ENCODE data around the gene NRROS.
"Not testable (repeated sequence)": the region's sequence is repeated elsewhere in the genome, so short reads cannot be mapped to it uniquely, and the experiment has no call there.

The NRROS gene

DNA sequence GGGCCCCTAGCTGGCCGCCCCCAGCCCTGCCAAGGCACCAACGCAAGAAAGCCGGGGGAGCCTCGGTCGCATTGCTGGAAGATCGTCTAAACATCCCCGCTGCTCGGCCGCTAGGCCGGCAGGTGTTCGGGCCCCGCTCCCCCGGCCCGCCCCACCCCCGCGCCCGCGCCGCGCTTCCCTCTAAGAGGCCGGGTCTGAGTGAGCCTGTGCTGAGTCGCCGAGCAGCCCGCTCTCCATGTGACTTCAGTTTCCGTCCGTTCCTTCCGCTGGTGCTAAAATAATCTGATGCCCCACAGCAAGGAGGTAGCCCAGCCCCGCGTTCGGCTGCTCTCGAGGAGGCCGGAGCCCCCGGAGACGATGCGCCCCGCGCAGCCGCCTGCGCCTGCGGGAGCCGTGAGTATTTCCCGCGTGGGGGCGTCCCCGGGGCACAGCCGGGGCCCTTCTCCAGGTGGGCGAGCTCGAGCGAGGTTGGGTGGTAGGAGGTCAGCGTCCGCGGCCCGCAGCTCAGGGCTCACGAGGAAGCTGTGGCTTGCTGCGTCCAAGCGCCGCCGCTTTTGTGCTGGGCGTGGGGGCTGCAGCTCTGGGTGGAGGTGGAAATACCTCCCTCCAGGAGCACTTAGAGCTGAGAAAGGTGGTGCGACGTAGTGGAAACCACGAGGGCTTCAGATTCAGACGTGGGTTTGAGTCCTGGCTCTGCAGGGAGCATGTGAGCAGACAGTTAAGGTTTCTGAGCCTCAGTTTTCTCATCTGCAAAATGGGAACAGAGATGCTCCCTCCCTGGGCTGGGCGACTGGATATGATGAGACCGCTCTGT is at the start of gene NRROS:
Gene NRROS (plus strand): TSS at position 212 of the 814 bp plus-strand sequence. CDS start 14,846 bp downstream, outside the sequence.
- Histone ChIP-seq H3K27me3 (ENCODE audit: low read depth, low read length) (no peaks in the 10 kb centered on the region), H3K4me1 (ENCODE audit: control insufficient read depth in 1 of 2, insufficient read depth in 2 of 2, low read length in 2 of 2) (peaks cover 0 to 18% of the 10 kb centered on the region in 2 donors), H3K9me3 (ENCODE audit: control insufficient read depth in 1 of 2, low read length in 2 of 2) (no peaks in the 10 kb centered on the region), H3K4me3 (ENCODE audit: low read depth in 1 of 2, low read length in 2 of 2) (peak within 1 kb of the TSS; percentile 60 to 76), H3K36me3 (ENCODE audit: control insufficient read depth in 1 of 2, insufficient read depth in 2 of 2, low read length in 2 of 2) (no peaks in the 10 kb centered on the region), H3K27ac (ENCODE audit: low read length) (peak within 1 kb of the TSS; percentile 67)

DNA sequence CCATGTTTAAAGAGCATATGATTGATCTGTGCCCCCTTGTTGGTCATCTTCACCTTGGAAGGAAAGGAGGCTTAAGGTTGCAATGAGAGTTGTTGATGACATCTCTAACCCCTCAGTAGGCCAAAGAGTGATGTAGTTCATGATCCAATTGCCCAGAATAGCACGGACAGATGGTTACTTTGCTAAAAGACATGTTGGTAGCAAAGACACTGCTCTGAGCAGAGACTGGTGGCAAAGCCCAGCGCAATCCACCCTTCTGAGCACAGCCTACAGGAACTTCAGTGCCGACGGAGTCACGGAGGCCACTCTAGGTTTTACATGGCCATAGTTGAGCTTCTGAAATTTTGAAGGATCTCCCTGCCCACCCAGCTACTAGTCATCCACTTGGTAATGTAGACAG is 49.2 kb upstream of the NRROS start:
- H3K9me3 ChIP-seq (ENCODE audit: control insufficient read depth in 1 of 2, low read length in 2 of 2), result no peaks in the 10 kb centered on the region
- no peaks in the 10 kb centered on the region for H3K4me1 ChIP-seq (ENCODE audit: control insufficient read depth in 1 of 2, insufficient read depth in 2 of 2, low read length in 2 of 2)
- no peaks in the 10 kb centered on the region for H3K27me3 ChIP-seq (ENCODE audit: low read depth, low read length)
- no peak overlapping the region for H3K27ac ChIP-seq (ENCODE audit: low read length)
- H3K4me3 ChIP-seq (ENCODE audit: low read depth in 1 of 2, low read length in 2 of 2), result no peak overlapping the region
- peaks cover 0 to 7% of the 10 kb centered on the region in 2 donors for H3K36me3 ChIP-seq (ENCODE audit: control insufficient read depth in 1 of 2, insufficient read depth in 2 of 2, low read length in 2 of 2)

DNA sequence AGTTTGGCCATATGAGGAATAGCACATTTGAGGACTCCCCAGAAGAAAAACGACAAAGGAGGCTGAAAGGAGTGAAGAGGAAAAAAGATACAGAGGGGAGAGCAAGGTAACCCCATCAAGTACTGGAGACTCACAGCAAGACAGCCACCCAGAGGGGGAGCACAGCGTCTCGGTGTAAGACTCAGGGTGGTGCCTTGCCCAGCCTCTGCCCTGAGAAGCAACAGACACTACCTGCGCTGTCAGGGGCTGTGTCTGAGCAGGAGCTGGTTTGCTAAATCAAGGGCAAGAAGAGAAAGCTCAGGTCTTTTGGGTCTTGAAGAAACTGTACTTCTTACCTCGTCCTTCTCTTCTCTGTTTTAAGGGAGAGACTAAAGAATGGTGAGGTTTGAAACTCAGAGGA is 43.1 kb upstream of the NRROS start:
- H3K27me3 ChIP-seq (ENCODE audit: low read depth, low read length), result no peaks in the 10 kb centered on the region
- no peaks in the 10 kb centered on the region for H3K36me3 ChIP-seq (ENCODE audit: control insufficient read depth in 1 of 2, insufficient read depth in 2 of 2, low read length in 2 of 2)
- H3K9me3 ChIP-seq (ENCODE audit: control insufficient read depth in 1 of 2, low read length in 2 of 2), result no peaks in the 10 kb centered on the region
- H3K4me3 ChIP-seq (ENCODE audit: low read depth in 1 of 2, low read length in 2 of 2), result no peak overlapping the region
- peaks cover 0 to 4% of the 10 kb centered on the region in 2 donors for H3K4me1 ChIP-seq (ENCODE audit: control insufficient read depth in 1 of 2, insufficient read depth in 2 of 2, low read length in 2 of 2)
- H3K27ac ChIP-seq (ENCODE audit: low read length), result no peak overlapping the region

DNA sequence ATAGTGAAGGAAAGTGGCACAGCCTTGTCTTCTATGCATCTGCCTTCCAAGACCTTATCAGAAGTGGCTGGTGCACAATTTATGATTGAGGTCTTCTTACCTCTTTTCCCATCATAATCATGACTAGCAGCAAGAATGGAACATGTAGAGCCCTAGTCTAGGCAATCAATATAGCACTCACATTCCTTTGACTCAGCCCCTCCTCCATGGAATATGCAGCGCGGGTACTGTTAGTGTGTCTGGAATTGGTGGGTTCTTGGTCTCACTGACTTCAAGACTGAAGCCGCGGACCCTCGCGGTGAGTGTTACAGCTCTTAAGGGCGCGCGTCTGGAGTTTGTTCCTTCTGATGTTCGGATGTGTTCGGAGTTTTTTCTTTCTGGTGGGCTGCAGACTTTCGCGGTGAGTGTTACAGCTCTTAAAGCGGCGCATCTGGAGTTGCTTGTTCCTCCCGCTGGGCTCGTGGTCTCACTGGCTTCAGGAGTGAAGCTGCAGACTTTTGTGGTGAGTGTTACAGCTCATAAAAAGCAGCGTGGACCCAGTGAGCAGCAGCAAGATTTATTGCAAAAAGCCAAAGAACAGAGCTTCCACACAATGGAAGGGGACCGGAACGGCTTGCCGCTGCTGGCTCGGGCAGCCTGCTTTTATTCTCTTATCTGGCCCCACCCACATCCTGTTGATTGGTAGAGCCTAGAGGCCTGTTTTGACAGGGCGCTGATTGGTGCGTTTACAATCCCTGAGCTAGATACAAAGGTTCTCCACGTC is 41.3 kb upstream of the NRROS start:
- not testable (repeated sequence) for H3K36me3 ChIP-seq (ENCODE audit: control insufficient read depth in 1 of 2, insufficient read depth in 2 of 2, low read length in 2 of 2); H3K4me1 ChIP-seq (ENCODE audit: control insufficient read depth in 1 of 2, insufficient read depth in 2 of 2, low read length in 2 of 2); H3K9me3 ChIP-seq (ENCODE audit: control insufficient read depth in 1 of 2, low read length in 2 of 2); H3K27me3 ChIP-seq (ENCODE audit: low read depth, low read length); H3K27ac ChIP-seq (ENCODE audit: low read length)
- peak overlapping the region in 1 of 2 donors; percentile 49 for H3K4me3 ChIP-seq (ENCODE audit: low read depth in 1 of 2, low read length in 2 of 2)

DNA sequence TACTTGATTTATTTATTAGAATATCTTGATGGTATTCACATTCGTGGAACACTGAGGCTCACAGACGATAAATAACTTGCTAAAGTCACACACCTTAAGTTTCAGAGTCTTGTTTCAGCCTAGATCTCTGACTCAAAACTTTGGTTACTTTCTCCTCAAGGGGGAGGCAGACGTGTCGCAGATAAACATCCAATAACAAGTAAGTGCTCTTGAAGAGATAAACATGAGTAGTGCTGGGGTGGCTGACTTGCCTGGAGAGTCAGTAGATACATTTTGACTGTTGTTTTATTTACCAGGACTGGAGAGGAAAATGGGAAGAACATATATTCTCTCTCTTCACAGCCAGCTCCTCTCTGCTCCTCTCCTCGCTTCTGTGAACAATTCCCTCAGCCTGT is 39.8 kb upstream of the NRROS start:
- no peak overlapping the region for H3K4me3 ChIP-seq (ENCODE audit: low read depth in 1 of 2, low read length in 2 of 2)
- H3K36me3 ChIP-seq (ENCODE audit: control insufficient read depth in 1 of 2, insufficient read depth in 2 of 2, low read length in 2 of 2), result no peaks in the 10 kb centered on the region
- H3K27ac ChIP-seq (ENCODE audit: low read length), result no peak overlapping the region
- no peaks in the 10 kb centered on the region for H3K9me3 ChIP-seq (ENCODE audit: control insufficient read depth in 1 of 2, low read length in 2 of 2)
- H3K27me3 ChIP-seq (ENCODE audit: low read depth, low read length), result no peaks in the 10 kb centered on the region
- peaks cover 0 to 4% of the 10 kb centered on the region in 2 donors for H3K4me1 ChIP-seq (ENCODE audit: control insufficient read depth in 1 of 2, insufficient read depth in 2 of 2, low read length in 2 of 2)

DNA sequence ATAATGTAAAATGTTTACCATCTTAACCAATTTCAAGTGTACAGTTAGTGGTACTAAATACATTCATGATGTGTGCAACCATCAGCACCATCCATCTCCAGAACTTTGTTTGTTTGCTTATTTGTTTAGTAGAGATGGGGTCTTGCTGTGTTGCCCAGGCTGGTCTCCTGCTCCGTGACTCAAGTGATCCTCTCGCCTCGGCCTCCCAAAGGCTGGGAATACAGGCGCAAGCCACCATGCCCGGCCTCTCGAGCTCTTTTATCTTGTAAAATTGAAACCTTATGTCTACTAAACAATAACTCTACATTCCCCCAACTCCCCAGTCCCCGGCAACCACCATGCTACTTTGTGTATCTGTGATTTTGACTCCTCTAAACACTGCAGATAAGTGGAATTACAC is 39.1 kb upstream of the NRROS start:
- no peaks in the 10 kb centered on the region for H3K9me3 ChIP-seq (ENCODE audit: control insufficient read depth in 1 of 2, low read length in 2 of 2)
- H3K27ac ChIP-seq (ENCODE audit: low read length), result no peak overlapping the region
- H3K4me1 ChIP-seq (ENCODE audit: control insufficient read depth in 1 of 2, insufficient read depth in 2 of 2, low read length in 2 of 2), result peaks cover 0 to 4% of the 10 kb centered on the region in 2 donors
- H3K27me3 ChIP-seq (ENCODE audit: low read depth, low read length), result no peaks in the 10 kb centered on the region
- H3K36me3 ChIP-seq (ENCODE audit: control insufficient read depth in 1 of 2, insufficient read depth in 2 of 2, low read length in 2 of 2), result no peaks in the 10 kb centered on the region
- H3K4me3 ChIP-seq (ENCODE audit: low read depth in 1 of 2, low read length in 2 of 2), result no peak overlapping the region

DNA sequence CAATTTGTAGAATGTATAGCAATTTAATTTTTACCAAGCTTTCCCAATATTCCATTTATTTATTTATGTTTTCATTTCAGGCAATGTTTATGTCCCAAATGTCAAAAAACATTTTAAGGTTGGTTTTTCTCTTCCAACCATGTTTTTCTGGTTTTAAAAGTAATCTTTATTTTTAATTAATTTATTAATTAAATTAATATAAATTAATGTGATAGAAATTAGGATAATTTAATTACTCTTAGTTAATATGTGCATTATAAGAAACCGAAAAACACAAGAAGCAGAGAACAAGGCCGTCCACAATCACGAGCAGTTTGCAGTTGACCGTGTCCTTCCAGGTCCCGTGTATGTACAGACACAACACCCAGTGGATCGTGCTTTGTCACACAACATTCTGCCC is 36.8 kb upstream of the NRROS start:
- Histone ChIP-seq H3K4me3 (ENCODE audit: low read depth in 1 of 2, low read length in 2 of 2) (no peak overlapping the region), H3K27ac (ENCODE audit: low read length) (no peak overlapping the region), H3K27me3 (ENCODE audit: low read depth, low read length) (no peaks in the 10 kb centered on the region), H3K4me1 (ENCODE audit: control insufficient read depth in 1 of 2, insufficient read depth in 2 of 2, low read length in 2 of 2) (peaks cover 0 to 4% of the 10 kb centered on the region in 2 donors), H3K9me3 (ENCODE audit: control insufficient read depth in 1 of 2, low read length in 2 of 2) (no peaks in the 10 kb centered on the region), H3K36me3 (ENCODE audit: control insufficient read depth in 1 of 2, insufficient read depth in 2 of 2, low read length in 2 of 2) (no peaks in the 10 kb centered on the region)

DNA sequence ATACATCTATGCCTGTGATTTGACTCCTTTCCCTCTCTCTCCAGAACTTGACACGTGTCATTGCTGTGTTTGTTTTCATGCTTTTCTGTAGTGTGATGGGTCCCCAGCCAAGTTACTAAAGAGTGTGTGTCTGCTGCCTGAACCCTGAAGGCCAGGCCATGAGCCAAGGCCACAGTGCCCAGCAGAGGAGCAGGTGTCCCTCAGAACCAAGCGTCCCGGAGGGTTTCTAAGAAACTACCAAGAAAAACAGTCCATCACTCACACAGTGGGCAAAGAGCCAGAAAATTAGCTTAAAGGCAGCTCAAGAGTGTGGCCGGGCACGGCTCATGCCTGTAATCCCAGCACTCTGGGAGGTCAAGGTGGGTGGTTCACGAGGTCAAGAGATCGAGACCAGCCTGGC is 35.8 kb upstream of the NRROS start:
- Histone ChIP-seq H3K27me3 (ENCODE audit: low read depth, low read length) (no peaks in the 10 kb centered on the region), H3K4me1 (ENCODE audit: control insufficient read depth in 1 of 2, insufficient read depth in 2 of 2, low read length in 2 of 2) (no peaks in the 10 kb centered on the region), H3K9me3 (ENCODE audit: control insufficient read depth in 1 of 2, low read length in 2 of 2) (no peaks in the 10 kb centered on the region), H3K27ac (ENCODE audit: low read length) (no peak overlapping the region), H3K4me3 (ENCODE audit: low read depth in 1 of 2, low read length in 2 of 2) (no peak overlapping the region), H3K36me3 (ENCODE audit: control insufficient read depth in 1 of 2, insufficient read depth in 2 of 2, low read length in 2 of 2) (no peaks in the 10 kb centered on the region)

DNA sequence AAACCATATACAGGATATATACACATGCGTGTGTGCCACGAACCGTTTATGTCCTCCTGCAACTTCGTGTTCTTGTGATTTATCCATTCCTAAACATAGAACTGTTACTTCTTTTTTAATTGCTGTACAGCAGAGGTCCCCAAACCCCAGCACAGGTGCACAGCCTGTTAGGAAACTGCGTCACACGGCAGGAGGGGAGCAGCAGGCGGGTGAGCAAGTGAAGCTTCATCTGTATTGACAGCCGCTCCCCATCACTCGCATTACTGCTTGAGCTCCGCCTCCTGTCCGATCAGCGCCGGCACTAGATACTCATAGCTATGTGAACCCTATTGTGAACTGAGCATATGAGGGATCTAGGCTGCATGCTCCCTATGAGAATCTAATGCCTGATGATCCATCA is 34.9 kb upstream of the NRROS start:
- H3K36me3 ChIP-seq (ENCODE audit: control insufficient read depth in 1 of 2, insufficient read depth in 2 of 2, low read length in 2 of 2), result no peaks in the 10 kb centered on the region
- H3K27ac ChIP-seq (ENCODE audit: low read length), result no peak overlapping the region
- no peaks in the 10 kb centered on the region for H3K9me3 ChIP-seq (ENCODE audit: control insufficient read depth in 1 of 2, low read length in 2 of 2)
- H3K4me3 ChIP-seq (ENCODE audit: low read depth in 1 of 2, low read length in 2 of 2), result no peak overlapping the region
- H3K4me1 ChIP-seq (ENCODE audit: control insufficient read depth in 1 of 2, insufficient read depth in 2 of 2, low read length in 2 of 2), result peaks cover 2 to 3% of the 10 kb centered on the region in 2 donors
- H3K27me3 ChIP-seq (ENCODE audit: low read depth, low read length), result no peaks in the 10 kb centered on the region

DNA sequence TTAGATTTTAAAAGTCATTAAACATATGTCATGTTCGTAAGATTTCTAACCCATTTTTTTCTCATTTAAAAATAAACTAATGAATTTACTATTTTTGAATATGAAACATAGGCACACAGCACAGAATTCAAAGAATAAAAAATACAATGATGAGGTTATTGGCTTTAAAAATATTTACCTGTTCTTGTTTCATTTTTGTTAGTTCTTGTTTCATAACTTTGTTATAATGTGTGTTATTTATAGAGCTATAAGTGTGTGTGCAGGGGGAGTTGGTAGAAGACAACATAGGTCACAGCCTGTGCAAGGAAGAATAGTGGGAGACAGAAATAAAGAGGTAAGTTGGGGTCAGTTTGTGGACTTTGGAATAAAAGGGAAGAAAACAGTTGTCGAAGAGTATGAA is 30.8 kb upstream of the NRROS start:
- Histone ChIP-seq H3K4me1 (ENCODE audit: control insufficient read depth in 1 of 2, insufficient read depth in 2 of 2, low read length in 2 of 2) (peaks cover 7 to 12% of the 10 kb centered on the region in 2 donors), H3K36me3 (ENCODE audit: control insufficient read depth in 1 of 2, insufficient read depth in 2 of 2, low read length in 2 of 2) (no peaks in the 10 kb centered on the region), H3K9me3 (ENCODE audit: control insufficient read depth in 1 of 2, low read length in 2 of 2) (no peaks in the 10 kb centered on the region), H3K4me3 (ENCODE audit: low read depth in 1 of 2, low read length in 2 of 2) (no peak overlapping the region), H3K27ac (ENCODE audit: low read length) (no peak overlapping the region), H3K27me3 (ENCODE audit: low read depth, low read length) (no peaks in the 10 kb centered on the region)

DNA sequence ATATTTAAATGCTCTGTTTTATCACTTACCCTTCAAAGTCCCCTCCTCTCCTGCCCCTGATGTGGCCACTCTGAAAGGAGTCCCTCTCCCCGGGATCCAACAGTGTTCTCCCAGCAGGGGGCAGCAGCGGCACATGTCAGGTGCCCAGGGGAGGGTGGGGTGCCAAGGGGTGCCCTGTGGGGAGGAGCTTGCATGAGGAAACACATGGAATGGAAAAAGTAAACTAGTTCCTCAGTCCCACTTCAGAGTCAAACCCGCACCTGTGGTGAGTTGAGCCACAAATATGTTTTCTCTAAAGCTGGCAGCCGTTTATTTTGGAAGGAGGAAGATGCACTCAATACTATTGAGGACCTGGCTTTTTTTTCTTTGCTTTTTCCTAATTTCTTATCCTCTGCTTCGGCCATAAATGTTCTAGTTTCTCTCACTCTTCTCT is 30.1 kb upstream of the NRROS start:
- Histone ChIP-seq H3K27ac (ENCODE audit: low read length) (no peak overlapping the region), H3K27me3 (ENCODE audit: low read depth, low read length) (no peaks in the 10 kb centered on the region), H3K4me3 (ENCODE audit: low read depth in 1 of 2, low read length in 2 of 2) (no peak overlapping the region), H3K4me1 (ENCODE audit: control insufficient read depth in 1 of 2, insufficient read depth in 2 of 2, low read length in 2 of 2) (peaks cover 7 to 12% of the 10 kb centered on the region in 2 donors), H3K36me3 (ENCODE audit: control insufficient read depth in 1 of 2, insufficient read depth in 2 of 2, low read length in 2 of 2) (no peaks in the 10 kb centered on the region), H3K9me3 (ENCODE audit: control insufficient read depth in 1 of 2, low read length in 2 of 2) (no peaks in the 10 kb centered on the region)
